Measurements from ENCODE around the gene TARM1.
"Not testable (repeated sequence)": the region's sequence is repeated elsewhere in the genome, so short reads cannot be mapped to it uniquely, and the experiment has no call there.

Gene TARM1

GRCh38 chr19:54099190-54099902 lies 18.2 kb upstream of the TARM1 start:
- DNase-seq, result no peak

GRCh38 chr19:54096617-54097106 lies 15.5 kb upstream of the TARM1 start:
- peak; percentile 34 for DNase-seq

DNA sequence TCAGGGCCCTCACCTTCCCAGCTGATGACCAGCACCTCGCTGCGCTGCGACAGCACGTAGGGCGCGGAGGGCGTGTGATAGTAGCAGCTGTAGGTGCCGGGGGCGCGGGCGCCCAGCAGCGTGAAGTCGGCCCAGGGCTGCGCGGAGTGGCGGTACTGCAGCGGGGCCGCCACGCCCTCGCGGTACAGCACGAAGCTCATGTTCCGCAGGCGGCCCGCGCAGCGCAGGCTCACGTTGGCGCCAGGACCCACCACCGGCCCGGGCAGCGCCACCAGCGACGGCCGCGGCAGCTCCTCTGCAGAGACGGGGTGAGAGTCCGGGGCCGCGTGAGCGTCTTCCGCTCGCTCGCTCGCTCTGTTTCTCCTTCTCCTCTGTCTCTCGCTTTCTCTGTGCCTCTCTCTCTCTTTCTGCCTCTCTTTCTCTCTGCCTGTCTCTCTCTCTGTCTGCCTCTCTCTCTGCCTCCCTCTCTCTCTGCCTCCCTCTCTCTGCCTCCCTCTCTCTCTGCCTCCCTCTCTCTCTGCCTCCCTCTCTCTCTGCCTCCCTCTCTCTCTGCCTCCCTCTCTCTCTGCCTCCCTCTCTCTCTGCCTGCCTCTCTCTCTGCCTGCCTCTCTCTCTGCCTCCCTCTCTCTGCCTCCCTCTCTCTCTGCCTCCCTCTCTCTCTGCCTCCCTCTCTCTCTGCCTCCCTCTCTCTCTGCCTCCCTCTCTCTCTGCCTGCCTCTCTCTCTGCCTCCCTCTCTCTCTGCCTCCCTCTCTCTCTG lies 14.9 kb upstream of the TARM1 start:
- peak; percentile 50 for DNase-seq

GRCh38 chr19:54095136-54095858 lies 14.1 kb upstream of the TARM1 start:
- no peak for DNase-seq

- no peak for DNase-seq
These were observed 13.3 kb upstream of the TARM1 start for GRCh38 chr19:54094426-54095000.

- DNase-seq, result no peak
These were observed 3.2 kb upstream of the TARM1 start for GRCh38 chr19:54084410-54084809.

GRCh38 chr19:54077334-54077733 lies 3.8 kb downstream of the TARM1 start:
- no peak for DNase-seq

DNA sequence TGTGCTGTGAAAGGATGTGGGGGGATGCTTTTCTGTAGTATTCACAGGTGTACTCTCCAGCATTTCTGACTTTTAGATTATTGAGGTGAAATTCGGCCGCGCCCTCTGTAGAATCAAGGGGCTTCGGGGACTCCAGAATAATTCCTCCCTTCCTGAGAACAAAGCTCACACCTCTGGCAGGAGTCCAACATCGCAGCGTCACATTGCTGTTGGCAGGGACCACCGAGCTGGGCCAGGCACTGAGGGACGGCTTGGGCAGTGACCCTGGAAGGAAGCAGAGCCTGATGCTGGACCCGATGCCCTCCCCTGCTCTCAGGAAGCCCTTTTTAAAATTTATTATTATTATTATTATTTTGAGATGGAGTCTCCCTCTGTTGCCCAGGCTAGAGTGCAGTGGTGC lies 6.3 kb downstream of the TARM1 start:
- DNase-seq, result no peak

- DNase-seq, result no peak
These were observed 7.3 kb downstream of the TARM1 start for GRCh38 chr19:54073829-54074228.

GRCh38 chr19:54069470-54069869 lies 11.7 kb downstream of the TARM1 start:
- no peak for DNase-seq

- no peak for DNase-seq
These were observed 17.6 kb downstream of the TARM1 start, which contains the start of gene VSTM1 for GRCh38 chr19:54063350-54064116. TSS of gene VSTM1 (minus strand) at chr19:54063897. CDS start at chr19:54063777, 120 bp downstream.

GRCh38 chr19:54062643-54063042 lies 18.5 kb downstream of the TARM1 start:
- DNase-seq, result no peak

- no peak for DNase-seq
These were observed 33.5 kb downstream of the TARM1 start for GRCh38 chr19:54047616-54048015.

GRCh38 chr19:54045771-54046170 lies 35.4 kb downstream of the TARM1 start:
- DNase-seq, result no peak

DNA sequence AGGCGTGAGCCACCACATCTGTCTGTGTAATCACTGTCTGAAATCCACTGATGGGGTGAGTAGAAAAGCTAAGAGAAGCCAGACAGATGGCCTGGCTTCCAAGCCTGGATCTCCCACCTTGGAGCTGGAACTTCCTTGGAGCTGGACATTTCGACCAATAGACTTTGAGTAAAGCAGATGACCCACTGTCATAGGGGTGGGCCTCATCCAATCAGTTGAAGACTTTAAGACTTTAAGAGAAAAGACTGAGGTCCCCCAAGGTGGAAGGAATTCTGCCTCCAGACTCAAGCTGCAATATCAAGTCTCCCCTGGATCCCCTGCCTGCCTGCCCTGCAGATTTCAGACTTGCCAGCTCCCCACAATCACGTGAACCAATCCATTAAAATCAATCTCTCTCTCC lies 38.2 kb downstream of the TARM1 start:
- no peak for DNase-seq

- DNase-seq, result no peak
These were observed 39.1 kb downstream of the TARM1 start for GRCh38 chr19:54041969-54042606.

DNA sequence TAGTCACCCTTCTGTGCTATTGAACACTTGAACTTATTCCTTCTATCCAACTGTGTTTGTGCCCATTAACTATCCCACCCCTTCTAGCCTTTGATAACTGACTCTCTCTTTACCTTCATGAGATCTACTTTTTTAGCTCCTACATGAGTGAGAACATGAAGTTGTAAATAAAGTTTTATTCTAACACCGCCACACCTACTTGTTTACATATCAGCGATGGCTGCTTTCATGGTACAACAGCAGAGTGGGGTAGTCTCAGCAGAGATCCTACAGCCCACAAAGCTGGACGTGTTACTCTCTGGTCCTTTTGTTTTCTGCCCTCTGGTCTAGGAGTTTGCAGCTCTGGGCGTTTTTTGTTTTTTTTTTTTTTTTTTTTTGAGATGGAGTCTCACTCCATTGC lies 41.2 kb downstream of the TARM1 start:
- DNase-seq, result no peak

GRCh38 chr19:54036542-54036941 lies 44.6 kb downstream of the TARM1 start:
- DNase-seq, result not testable (repeated sequence)

- DNase-seq, result no peak
These were observed 45.7 kb downstream of the TARM1 start for GRCh38 chr19:54035215-54036178.

- no peak for DNase-seq
These were observed 50.1 kb downstream of the TARM1 start for GRCh38 chr19:54030895-54031586.
